HepG2 (cell line): Measurements from ENCODE around the gene SUPT4H1. TPM values are rescaled to one million over a fixed set of nuclear protein-coding genes. Genes with fewer than 3 reads are reported as not detected.

Source experiments
- ATAD3A ChIP-seq: sonication (generic); formaldehyde crosslinking; IDR thresholded peaks from 2 replicates; pipeline ENCODE4 v1.4.0; 2020; ENCODE audit warnings: missing genetic modification reagents
- CREM ChIP-seq, 2 experiments: sonication (generic) in 1 of 2; formaldehyde crosslinking in 1 of 2; IDR thresholded peaks; 2 replicates each; pipeline versions ENCODE4 v1.4.0 to v1.6.1; 2016 to 2020; ENCODE audit warnings: antibody characterized with exemption in 1 of 2, mild to moderate bottlenecking in 1 of 2, missing genetic modification reagents in 1 of 2
- EHMT2 ChIP-seq: fragments of 200-600 bp; sonication (generic); IDR thresholded peaks from 2 replicates; pipeline ENCODE4 v1.7.0; 2017; ENCODE audit warnings: antibody characterized with exemption, low read depth, low read length, borderline replicate concordance
- FOXC1 ChIP-seq: sonication (generic); formaldehyde crosslinking; IDR thresholded peaks from 2 replicates; pipeline ENCODE4 v1.8.0; 2022; ENCODE audit warnings: mild to moderate bottlenecking, missing genetic modification reagents, borderline replicate concordance
- GPN1 ChIP-seq: sonication (generic); formaldehyde crosslinking; IDR thresholded peaks from 2 replicates; pipeline ENCODE4 v1.5.1; 2020; ENCODE audit warnings: missing genetic modification reagents, borderline replicate concordance
- GRHL1 ChIP-seq: sonication (generic); formaldehyde crosslinking; conservative IDR thresholded peaks from 2 replicates; pipeline ENCODE4 v1.8.0; 2022; ENCODE audit warnings: missing genetic modification reagents
- JUNB ChIP-seq: sonication (generic); formaldehyde crosslinking; IDR thresholded peaks from 2 replicates; pipeline ENCODE4 v1.8.0; 2022; ENCODE audit warnings: missing genetic modification reagents, mild to moderate bottlenecking, borderline replicate concordance
- KLF9 ChIP-seq: IDR thresholded peaks from 2 replicates; pipeline ENCODE4 v1.6.1; 2016; ENCODE audit warnings: low read depth
- LRRFIP1 ChIP-seq: sonication (generic); formaldehyde crosslinking; conservative IDR thresholded peaks from 2 replicates; pipeline ENCODE4 v1.4.0; 2020; ENCODE audit warnings: missing genetic modification reagents
- POLR2AphosphoS2 ChIP-seq: IDR thresholded peaks from 2 replicates; pipeline ENCODE4 v1.6.1; 2011; ENCODE audit warnings: low read depth, low read length, improper control_type of control experiment
- RCOR2 ChIP-seq: IDR thresholded peaks from 2 replicates; pipeline ENCODE4 v1.6.1; 2016; ENCODE audit warnings: missing biosample characterization, missing genetic modification reagents
- SSRP1 ChIP-seq: IDR thresholded peaks from 2 replicates; pipeline ENCODE4 v1.6.1; 2016; ENCODE audit warnings: control low read depth
- SYNCRIP ChIP-seq: fragments of 200-400 bp; formaldehyde crosslinking; IDR thresholded peaks from 2 replicates; pipeline ENCODE4 v1.6.1; 2018; ENCODE audit warnings: mild to moderate bottlenecking, low read depth, low read length; ENCODE audit not compliant: insufficient read depth
- THRA ChIP-seq: sonication (generic); formaldehyde crosslinking; IDR thresholded peaks from 2 replicates; pipeline ENCODE4 v1.4.0; 2020; ENCODE audit warnings: missing genetic modification reagents, borderline replicate concordance
- YY1 ChIP-seq: IDR thresholded peaks from 2 replicates; pipeline ENCODE4 v1.6.1; 2011; ENCODE audit warnings: low read length, low read depth, moderate library complexity, mild to moderate bottlenecking; ENCODE audit not compliant: insufficient read depth, insufficient replicate concordance
- ZBTB14 ChIP-seq: sonication (generic); formaldehyde crosslinking; IDR thresholded peaks from 2 replicates; pipeline ENCODE4 v1.4.0; 2020; ENCODE audit warnings: missing genetic modification reagents
- ZGPAT ChIP-seq: IDR thresholded peaks from 2 replicates; pipeline ENCODE4 v1.6.1; 2016; ENCODE audit warnings: mild to moderate bottlenecking
- ZKSCAN5 ChIP-seq: sonication (generic); formaldehyde crosslinking; IDR thresholded peaks from 2 replicates; pipeline ENCODE4 v1.5.1; 2020; ENCODE audit warnings: mild to moderate bottlenecking, missing genetic modification reagents
- ZNF10 ChIP-seq: sonication (generic); formaldehyde crosslinking; IDR thresholded peaks from 2 replicates; pipeline ENCODE4 v1.4.0; 2020; ENCODE audit warnings: mild to moderate bottlenecking, low read depth, missing genetic modification reagents, borderline replicate concordance
- ZNF615 ChIP-seq: sonication (generic); formaldehyde crosslinking; IDR thresholded peaks from 2 replicates; pipeline ENCODE4 v1.5.0; 2020; ENCODE audit warnings: mild to moderate bottlenecking, missing genetic modification reagents, borderline replicate concordance
- ZNF772 ChIP-seq: sonication (generic); formaldehyde crosslinking; IDR thresholded peaks from 2 replicates; pipeline ENCODE4 v1.5.0; 2020; ENCODE audit warnings: mild to moderate bottlenecking, missing genetic modification reagents
- polyA plus RNA-seq, 8 experiments: library from polyadenylated mRNA; depleted of rRNA in 3 of 8; stranded (reverse) in 7 of 8; unstranded in 1 of 8; fragments of >200 nt; fragmentation: Illumina TruSeq in 4 of 8; extraction: Trizol in 4 of 8; gene quantifications; 2 replicates each; pipeline versions ENCODE4 v1.2.1 to v1.2.3, GENCODE V29; 2011 to 2016; ENCODE audit warnings: low read depth in 4 of 8, missing spikeins in 1 of 8, mixed read lengths in 1 of 8; ENCODE audit not compliant: insufficient read depth in 1 of 8
- total RNA-seq, 5 experiments: library from RNA; depleted of rRNA; stranded (reverse); fragments of >200 nt; fragmentation: Illumina TruSeq; extraction: Trizol; gene quantifications; 2 replicates each; pipeline ENCODE4 v1.2.3, GENCODE V29; 2016; ENCODE audit warnings: low read depth in 1 of 5

SUPT4H1 gene
- total and polyA plus RNA-seq, 2 of the 13 experiments (the other 11 are each of a cell fraction or from before 2014, with no cell fraction given) = 155 to 244 TPM

- 0 out of 2 replicates have a peak, but pooled peaks have one; percentile 36 for TF ChIP-seq LRRFIP1 (CRISPR knock-in tag)
- peak; percentile 47; the same call in 1 of the 2 replicates for TF ChIP-seq SSRP1 (CRISPR knock-in tag)
- TF ChIP-seq ZNF615 (CRISPR knock-in tag) = no peak
- TF ChIP-seq POLR2AphosphoS2 = peak; percentile 60; the same call in 1 of the 2 replicates
- TF ChIP-seq FOXC1 = peak; percentile 85; the same call in 1 of the 2 replicates
- peak; percentile 85; the same call in 1 of the 2 replicates for TF ChIP-seq JUNB (CRISPR knock-in tag)
- no peak for TF ChIP-seq ATAD3A (CRISPR knock-in tag)
- peak; percentile 86; the same call in 1 of the 2 replicates for TF ChIP-seq EHMT2
- TF ChIP-seq ZNF10 (CRISPR knock-in tag) = no peak
- TF ChIP-seq CREM (IDR thresholded peaks at IDR 0.05) = peak; percentile 99
- no peak for TF ChIP-seq CREM (CRISPR knock-in tag; IDR thresholded peaks at IDR 0.05)
- TF ChIP-seq ZNF772 (CRISPR knock-in tag) = peak; percentile 100
- TF ChIP-seq ZKSCAN5 (CRISPR knock-in tag) = no peak
- peak; percentile 68 for TF ChIP-seq YY1
- TF ChIP-seq SYNCRIP = no peak
- TF ChIP-seq RCOR2 (CRISPR knock-in tag) = peak; percentile 99
- peak; percentile 93; the same call in 1 of the 2 replicates for TF ChIP-seq KLF9 (CRISPR knock-in tag)
- TF ChIP-seq THRA (CRISPR knock-in tag) = peak; percentile 95
- no peak for TF ChIP-seq GPN1 (CRISPR knock-in tag)
- TF ChIP-seq GRHL1 (CRISPR knock-in tag) = no peak
- TF ChIP-seq ZBTB14 (CRISPR knock-in tag) = 0 out of 2 replicates have a peak, but pooled peaks have one; percentile 19
- peak; percentile 100 for TF ChIP-seq ZGPAT (CRISPR knock-in tag)
Observed at GRCh38 chr17:58391302-58391984, 39.4 kb upstream of the SUPT4H1 start (continued).
